GM21515 (cell line): ENCODE results near the gene KLRC3.
A peak's percentile ranks its signal among the peaks of the same experiment; 100 is the strongest.
"Not testable (repeated sequence)": the region's sequence is repeated elsewhere in the genome, so short reads cannot be mapped to it uniquely, and the experiment has no call there.

ENCODE experiments used
- ATAC-seq: cut with Tn5 transposase; IDR thresholded peaks from one replicate; pipeline ENCODE4 v1.9.1; 2021; ENCODE audit not compliant: unreplicated experiment

KLRC3 gene

DNA sequence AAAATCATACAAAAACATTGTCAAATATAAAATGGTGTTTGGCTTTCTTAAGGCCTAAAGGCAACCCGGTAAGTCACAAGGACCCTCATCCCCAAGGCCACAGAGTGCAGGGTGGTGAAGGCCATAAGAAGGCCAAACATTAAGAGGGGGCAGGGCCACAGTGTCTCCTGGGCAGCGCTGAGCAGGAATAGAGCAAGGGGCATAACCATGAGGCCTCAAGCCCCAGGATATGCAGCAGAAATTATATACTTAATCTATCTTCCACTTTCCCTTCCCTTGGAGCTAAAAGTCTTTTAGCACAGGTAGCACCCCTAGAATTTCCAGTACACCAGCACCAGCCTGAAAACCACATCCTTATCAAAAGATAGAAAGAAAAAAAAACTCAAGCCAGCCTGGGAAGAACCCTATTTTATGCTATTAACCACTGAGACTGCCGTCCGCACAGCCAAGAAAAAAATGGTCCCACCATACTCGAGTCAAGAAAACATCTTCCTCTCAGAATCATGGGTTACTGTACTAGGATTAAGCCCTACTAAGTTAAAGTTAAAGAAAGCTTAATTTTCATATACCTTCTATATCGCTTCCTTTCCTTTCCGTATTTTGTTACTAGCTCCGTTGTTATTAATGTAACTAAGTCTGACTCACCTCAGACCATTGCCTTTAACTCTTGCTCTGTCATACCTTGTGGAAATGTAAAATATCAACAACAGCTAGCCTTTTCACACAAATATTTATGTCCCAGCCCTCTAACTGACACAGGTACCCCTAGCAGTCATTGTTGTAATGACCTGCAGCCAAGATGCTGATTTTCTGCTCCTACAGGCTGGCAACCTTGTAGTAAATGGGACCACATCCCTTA, 50.6 kb downstream of the KLRC3 start:
- no peak for ATAC-seq

DNA sequence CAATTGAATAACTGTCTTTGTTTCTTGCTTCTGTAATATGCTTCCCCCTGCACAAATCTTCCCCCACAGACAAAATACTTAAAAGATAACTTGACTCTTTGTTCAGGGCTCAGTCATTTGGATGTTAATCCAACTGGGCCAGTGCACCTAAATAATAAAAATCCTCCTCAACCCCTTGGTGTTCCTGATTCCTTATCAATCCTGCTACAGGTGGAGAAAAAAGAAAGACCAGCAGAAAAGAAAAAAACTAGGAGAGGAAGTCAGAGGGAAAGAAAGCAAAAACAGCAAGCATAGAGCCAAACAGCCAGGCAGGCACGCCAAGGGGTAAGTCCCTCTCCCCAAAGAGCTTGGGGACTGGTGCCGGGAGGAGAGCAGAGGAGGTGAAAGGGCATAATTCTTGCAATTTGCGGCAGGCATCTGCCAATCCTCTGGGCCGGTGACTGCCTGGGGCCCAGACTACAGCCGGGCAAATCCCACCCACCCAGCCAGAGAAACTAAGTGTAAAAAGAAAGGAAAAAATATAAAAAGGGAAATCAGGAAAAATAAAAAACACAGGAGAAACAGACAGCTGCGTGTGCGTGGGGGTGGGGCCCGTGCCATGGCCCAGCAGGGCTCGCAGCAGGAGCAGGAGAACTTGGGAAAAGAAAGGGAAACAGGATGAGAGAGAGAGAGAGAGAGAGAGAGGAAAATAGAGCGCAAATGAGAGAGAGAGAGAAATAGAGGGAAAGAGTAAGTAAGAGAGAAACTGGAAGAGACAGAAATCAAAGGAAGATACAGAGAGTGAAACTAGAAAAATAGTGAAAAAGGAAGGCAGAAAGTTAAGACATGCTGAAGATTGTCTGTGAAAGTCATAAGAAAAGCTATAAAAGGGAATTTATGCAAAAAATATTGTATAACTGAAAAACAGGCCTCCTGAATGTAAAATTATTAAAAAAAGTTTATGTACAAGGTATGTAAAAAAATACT, 51.9 kb downstream of the KLRC3 start:
- no peak for ATAC-seq

DNA sequence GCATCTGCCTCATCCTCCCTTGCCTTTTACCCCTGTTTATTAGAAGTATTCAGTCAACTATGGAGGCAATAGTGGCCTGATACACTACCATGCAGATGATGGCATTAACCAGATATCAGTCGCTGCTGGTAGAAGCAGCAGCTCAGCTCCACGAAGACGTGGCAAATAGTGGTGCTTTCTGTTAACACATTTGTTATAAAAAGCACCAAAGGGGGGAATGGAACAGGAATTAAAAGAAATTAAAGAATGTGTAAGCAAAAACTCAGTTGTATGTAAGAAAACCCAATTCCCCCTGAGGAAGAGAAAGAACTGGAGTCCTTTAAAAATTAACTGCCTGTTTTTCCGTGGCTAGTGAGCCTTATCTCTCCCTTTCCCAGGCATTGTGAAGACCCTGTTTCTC, 52.7 kb downstream of the KLRC3 start:
- not testable (repeated sequence) for ATAC-seq

DNA sequence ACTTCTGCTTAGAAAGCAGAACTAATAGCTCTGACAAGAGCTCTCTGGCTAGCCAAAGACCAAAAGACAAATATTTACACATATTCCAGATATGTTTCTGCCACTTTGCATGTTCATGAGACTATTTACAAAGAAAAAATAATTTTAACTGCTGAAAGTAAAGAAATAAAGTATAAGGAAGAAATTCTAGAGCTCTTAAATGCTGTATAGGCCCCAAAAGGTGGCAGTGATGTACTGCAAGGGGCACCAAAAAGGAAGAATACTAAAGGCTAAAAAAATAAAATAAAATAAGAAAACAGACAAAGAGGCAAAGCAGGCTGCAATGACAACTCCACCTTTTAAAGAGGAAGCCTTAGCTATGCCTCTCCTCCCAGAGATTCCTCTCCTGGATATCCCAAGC, 53.5 kb downstream of the KLRC3 start:
- ATAC-seq: no peak

- ATAC-seq: no peak
Observed at GRCh38 chr12:10365696-10366405, 54.5 kb downstream of the KLRC3 start.

DNA sequence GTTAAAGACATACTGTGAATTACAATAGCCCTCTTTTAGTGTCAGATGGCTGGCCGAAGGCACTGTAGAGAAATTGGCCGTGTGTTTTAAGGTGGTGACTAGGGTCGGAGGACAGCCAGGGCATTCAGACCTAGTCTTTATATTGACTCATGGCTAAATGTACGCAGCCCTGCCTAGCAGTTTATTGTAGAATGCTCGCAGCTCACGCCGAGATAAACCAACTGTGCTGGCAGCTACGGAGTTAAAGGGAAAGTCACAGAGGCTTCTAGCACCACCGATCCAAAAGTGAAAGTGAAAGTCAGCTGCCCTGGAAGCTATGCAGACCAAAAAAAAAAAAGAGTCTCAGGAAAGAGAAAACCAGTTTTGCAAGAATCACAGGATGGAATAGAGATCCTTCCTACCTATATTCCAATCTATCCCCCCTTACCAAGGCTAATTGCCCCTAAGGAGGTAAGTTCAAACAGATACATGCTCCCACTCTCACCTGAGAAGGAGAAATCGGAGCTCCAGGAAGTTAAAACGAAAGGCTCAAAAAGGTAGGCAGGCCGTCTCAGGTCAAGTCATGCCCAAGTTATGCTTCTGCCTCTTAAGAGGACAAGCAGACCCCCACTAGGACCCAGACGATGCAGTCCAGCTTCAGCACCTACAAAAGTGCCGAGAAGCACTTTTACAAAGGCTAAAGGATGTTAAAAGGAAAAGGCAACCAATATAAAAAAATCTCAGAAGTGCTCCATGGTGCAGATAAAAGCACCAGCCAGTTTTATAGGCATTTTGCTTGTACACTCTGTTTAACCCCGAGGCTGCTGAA, 55.4 kb downstream of the KLRC3 start:
- peak; percentile 55 for ATAC-seq

- peak; percentile 91 for ATAC-seq
Observed at GRCh38 chr12:10363914-10364814, 56.2 kb downstream of the KLRC3 start.

- no peak for ATAC-seq
Observed at GRCh38 chr12:10363658-10363913, 56.8 kb downstream of the KLRC3 start.

DNA sequence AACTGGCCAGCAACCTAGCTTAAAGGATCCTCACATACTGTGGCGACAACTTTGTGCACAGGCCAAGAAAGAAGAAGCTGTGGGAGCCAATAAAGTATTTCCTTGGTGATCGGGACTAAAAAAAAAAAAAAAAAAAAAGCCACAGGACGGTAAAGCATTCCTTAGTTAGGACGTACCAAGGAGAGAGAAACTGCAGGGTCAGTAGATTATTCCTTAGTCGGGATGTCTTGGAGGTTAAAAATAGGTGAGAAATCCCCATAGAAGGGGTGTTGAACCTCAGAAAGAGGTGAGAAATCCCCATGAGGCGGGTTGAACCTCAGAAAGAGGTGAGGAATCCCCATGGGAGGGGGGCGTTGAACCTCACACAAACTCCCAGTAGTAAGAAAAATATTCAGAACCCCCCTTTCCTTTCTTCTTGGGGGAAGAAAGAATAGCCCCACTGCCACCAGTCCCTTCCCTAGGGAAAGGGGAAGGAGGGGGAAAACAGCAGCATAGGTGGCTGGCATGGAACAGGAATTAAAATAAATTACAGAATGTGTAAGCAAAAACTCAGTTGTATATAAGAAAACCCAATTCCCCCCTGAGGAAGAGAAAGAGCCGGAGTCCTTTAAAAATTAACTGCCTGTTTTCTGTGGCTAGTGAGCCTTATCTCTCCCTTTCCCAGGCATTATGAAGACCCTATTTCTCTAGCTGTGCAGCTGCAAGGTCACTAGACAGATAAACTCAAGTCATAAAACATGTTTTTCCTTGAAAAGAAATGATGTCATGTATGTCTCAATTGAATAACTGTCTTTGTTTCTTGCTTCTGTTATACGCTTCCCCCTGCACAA, 57.4 kb downstream of the KLRC3 start:
- ATAC-seq: no peak

GRCh38 chr12:10362325-10362724, 58.1 kb downstream of the KLRC3 start:
- ATAC-seq: no peak
